ENCODE results near the gene CAMKV. TPM values are rescaled to one million over a fixed set of nuclear protein-coding genes. Genes with fewer than 3 reads are reported as not detected.

CAMKV gene
- total RNA-seq, 1 donor from 2014 or later, result not detected

DNA sequence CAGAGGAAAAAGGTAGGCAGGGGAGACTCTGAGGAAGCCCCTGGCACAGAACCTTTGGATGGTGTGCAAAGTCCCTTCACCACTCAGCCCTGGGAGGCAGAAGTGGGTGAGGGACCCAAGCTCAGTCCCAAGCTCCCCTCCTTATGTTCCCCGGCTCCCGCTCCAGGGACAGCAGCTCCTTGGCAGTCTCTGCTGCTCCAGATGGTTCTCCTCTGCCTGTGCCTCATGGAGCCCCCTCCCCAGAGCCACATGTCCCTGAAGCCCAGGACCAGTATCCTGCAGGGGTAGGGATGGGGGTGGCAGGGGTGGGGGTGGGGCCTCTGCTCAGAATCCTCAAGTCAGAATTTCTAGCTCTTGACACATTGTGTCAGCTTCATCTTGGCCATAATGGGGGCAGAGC is 8.0 kb upstream of the CAMKV start:
- DNase-seq (ENCODE audit: low read depth), result no peak
- TF ChIP-seq, protein P1, sequence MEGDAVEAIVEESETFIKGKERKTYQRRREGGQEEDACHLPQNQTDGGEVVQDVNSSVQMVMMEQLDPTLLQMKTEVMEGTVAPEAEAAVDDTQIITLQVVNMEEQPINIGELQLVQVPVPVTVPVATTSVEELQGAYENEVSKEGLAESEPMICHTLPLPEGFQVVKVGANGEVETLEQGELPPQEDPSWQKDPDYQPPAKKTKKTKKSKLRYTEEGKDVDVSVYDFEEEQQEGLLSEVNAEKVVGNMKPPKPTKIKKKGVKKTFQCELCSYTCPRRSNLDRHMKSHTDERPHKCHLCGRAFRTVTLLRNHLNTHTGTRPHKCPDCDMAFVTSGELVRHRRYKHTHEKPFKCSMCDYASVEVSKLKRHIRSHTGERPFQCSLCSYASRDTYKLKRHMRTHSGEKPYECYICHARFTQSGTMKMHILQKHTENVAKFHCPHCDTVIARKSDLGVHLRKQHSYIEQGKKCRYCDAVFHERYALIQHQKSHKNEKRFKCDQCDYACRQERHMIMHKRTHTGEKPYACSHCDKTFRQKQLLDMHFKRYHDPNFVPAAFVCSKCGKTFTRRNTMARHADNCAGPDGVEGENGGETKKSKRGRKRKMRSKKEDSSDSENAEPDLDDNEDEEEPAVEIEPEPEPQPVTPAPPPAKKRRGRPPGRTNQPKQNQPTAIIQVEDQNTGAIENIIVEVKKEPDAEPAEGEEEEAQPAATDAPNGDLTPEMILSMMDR (conservative IDR thresholded peaks at IDR 0.05; ENCODE audit: low read depth, low read length), result no peak
- H3K4me3 ChIP-seq (ENCODE audit: low read depth, low read length), result no peak overlapping the region

DNA sequence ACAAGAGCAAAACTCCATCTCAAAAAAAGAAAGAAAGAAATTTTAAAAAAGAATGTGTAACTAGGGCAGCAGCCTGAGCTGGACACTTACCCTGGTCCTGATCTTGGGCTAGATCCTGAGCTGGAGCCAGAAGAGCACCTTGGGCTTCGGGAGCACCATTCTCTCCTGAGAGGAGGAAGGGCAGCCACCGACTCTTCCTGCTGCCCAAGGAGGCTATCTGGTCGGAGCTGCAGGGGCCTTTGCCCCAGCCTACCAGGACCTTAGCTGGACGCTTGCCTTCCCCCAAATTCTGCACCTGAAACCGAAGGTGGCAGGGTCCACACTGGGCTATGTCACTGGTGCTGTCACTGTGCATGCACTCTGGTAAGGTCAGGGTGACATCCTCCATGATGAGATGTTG is 6.9 kb upstream of the CAMKV start:
- DNase-seq (ENCODE audit: low read depth), result no peak
- TF ChIP-seq, protein P1 (conservative IDR thresholded peaks at IDR 0.05; ENCODE audit: low read depth, low read length), result no peak
- H3K4me3 ChIP-seq (ENCODE audit: low read depth, low read length), result no peak overlapping the region

DNA sequence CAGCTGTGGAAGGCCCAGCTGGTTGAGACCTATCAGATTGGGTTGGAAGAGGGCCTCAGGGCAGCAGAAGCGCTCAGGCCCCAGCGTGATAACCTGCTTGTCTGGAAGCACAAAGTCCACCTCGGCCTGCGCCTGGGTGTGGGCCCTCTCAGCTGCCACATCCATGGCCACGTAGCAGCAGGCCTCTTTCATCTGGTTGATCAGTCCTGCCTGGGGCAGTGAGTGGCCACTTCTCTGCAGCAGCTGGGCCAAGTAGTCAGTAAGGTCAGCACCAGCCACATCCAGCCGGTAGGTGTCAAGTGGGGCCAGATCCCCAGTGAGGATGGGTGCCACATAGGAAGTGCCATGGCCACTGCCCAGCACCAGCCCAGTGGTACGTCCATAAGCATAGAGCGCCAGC is 3.9 kb upstream of the CAMKV start:
- H3K4me3 ChIP-seq (ENCODE audit: low read depth, low read length), result no peak overlapping the region
- DNase-seq (ENCODE audit: low read depth), result no peak
- TF ChIP-seq, protein P1 (conservative IDR thresholded peaks at IDR 0.05; ENCODE audit: low read depth, low read length), result no peak

DNA sequence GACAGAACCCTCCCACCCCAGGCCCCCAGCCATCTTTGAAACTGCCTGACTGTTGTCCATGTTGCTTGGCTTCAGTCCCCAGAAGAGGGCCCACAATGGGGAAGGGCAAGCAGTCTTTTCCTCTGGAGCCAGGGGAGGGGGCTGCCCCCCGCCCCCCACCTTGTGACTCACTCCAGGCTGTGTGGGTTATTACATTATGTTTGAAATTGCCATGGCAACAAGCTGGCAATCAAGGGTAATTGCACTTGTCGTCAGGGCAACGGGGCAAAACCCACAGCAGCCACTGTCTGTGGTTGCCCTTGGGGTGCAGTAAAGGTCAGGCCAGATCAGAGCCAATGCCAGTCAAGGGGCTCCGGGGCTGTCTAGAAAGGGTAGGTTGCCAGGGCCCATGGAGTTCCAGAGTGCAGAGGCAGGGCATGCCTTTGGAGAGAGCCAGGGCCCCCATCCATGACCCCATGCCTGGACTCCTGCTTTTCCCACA is 3.1 kb upstream of the CAMKV start:
- TF ChIP-seq, protein P1 (conservative IDR thresholded peaks at IDR 0.05; ENCODE audit: low read depth, low read length), result no peak
- H3K4me3 ChIP-seq (ENCODE audit: low read depth, low read length), result no peak overlapping the region
- peak; percentile 10 for DNase-seq (ENCODE audit: low read depth)

DNA sequence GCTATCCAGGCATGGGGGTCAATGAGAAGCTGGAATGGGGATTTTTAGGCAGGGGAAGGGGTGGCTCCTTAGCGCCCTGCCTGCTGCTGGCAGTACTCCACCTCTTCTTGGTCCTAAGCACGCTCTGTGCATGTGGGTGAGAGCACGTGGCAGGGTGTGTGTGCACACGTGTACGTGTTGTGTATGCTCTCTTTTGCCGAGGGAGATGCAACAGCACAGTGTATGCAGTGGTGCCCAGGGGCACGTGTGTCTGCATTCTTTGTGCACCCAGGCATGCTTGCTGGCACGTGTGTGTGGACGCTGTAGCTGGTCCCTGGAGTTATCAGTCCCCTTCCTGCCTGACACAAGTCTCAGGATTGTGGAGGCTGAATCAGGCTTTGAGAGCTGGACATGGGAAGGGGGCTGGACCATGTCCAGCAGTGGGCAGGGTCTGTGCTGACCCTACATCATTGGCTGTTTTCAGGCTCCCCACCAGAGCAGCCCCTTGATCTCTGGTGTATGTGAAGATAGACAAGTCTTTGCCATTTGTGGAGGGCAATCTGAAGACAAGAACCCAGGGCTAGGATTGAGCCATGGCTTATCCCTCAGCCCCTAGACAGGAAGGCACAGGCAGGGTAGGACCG is 1.9 kb upstream of the CAMKV start:
- TF ChIP-seq, protein P1 (conservative IDR thresholded peaks at IDR 0.05; ENCODE audit: low read depth, low read length), result no peak
- H3K4me3 ChIP-seq (ENCODE audit: low read depth, low read length), result no peak overlapping the region
- DNase-seq (ENCODE audit: low read depth), result no peak

DNA sequence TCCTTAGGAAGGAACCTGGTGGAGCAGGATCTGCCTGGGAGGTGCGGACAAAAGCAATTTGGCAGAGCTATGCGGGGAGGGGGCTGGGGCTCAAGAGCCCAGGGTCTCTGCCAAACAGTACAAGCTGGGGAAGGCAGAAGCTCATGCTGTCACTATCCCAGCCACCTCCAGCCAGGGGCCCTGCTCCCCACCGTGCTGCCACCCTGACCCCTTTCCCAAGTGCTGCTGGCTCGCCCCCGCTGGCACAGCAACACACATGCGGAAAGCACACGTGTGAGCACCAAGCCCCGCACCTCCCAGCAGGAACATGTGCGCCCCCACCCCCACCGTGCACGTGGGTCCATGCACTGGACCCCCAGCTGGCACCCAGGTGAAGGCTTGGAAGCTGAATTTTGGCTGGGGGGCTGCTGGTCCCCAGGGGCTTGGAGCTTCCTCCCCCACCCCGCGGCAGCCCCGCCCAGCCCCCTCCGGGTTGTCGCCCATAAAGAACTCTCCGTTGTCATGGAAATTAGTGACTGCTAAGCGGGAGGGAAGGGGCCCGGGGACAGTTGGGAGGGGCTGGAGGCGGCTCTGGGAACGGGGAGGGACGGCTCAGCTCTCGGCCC is 742 bp downstream of the CAMKV start:
- TF ChIP-seq, protein P1 (conservative IDR thresholded peaks at IDR 0.05; ENCODE audit: low read depth, low read length), result no peak
- DNase-seq (ENCODE audit: low read depth), result no peak
- H3K4me3 ChIP-seq (ENCODE audit: low read depth, low read length), result no peak overlapping the region

DNA sequence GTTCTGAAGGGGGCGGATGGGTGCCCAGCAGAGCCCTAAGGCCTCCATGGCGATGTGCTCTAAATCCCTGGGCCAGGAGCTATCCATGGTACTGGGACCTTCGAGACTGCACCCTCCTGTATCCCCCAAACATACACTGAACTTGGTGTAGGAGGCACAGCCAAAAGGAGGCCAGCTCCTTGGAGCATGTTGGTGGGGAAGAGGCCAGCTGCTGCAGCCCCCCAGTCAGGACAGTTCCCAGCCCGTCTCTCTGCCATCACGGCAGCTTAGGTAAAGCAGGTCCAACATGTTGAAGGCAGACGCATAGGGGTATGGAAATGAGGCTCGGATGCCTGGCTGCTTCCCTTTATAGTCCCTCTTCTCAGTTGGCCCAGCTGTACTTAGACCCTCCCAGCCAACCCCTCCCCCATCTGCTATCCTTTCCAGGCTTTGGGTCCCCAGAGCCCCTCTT is 1.8 kb downstream of the CAMKV start:
- TF ChIP-seq, protein P1 (conservative IDR thresholded peaks at IDR 0.05; ENCODE audit: low read depth, low read length), result no peak

More for the DNA sequence above, 1.8 kb downstream of the CAMKV start:
- no peak overlapping the region for H3K4me3 ChIP-seq (ENCODE audit: low read depth, low read length)
- DNase-seq (ENCODE audit: low read depth), result no peak

Data from epithelial cell of proximal tubule (primary cell).